ENCODE measurements around the gene CARD11.

DNA sequence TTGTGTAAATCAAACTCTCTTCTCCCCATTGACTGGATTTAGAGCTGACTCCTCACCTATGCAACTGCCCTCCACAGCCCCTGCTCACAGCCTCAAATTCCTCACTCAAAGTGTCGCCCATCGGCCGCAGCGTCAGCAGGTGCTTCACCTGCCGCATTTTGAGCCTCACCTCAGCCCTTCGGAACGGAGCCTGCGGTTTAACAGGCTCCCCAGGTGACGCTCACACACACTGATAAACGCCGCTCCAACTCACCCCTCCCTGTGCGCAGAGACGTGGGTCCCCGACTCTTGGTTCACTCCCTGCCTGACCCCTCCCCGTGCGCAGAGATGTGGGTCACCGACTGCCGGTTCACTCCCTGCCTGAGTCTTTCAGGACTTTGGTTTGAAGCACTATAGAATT lies 57.1 kb downstream of the CARD11 start:
- TF ChIP-seq POLR2A (IDR thresholded peaks at IDR 0.05) (no peak), CTCF (IDR thresholded peaks at IDR 0.05) (no peak)
